Central memory CD4-positive, alpha-beta T cell (primary cell): ENCODE results near the gene CS.
"Not testable (repeated sequence)": the region's sequence is repeated elsewhere in the genome, so short reads cannot be mapped to it uniquely, and the experiment has no call there.

Experiments
- DNase-seq: peaks from one replicate; pipeline ENCODE4 v3.0.0; 2022

Gene CS

GRCh38 chr12:56317675-56318074 lies 17.5 kb upstream of the CS start:
- no peak for DNase-seq

- DNase-seq, result peak; percentile 93
Observed at GRCh38 chr12:56315622-56316473, 15.7 kb upstream of the CS start, which contains the start of gene CNPY2. Gene CNPY2 (minus strand): TSS chr12:56315988. CDS start chr12:56315217, 771 bp downstream.

- no peak for DNase-seq
Observed at GRCh38 chr12:56315249-56315621, 15.1 kb upstream of the CS start.

DNA sequence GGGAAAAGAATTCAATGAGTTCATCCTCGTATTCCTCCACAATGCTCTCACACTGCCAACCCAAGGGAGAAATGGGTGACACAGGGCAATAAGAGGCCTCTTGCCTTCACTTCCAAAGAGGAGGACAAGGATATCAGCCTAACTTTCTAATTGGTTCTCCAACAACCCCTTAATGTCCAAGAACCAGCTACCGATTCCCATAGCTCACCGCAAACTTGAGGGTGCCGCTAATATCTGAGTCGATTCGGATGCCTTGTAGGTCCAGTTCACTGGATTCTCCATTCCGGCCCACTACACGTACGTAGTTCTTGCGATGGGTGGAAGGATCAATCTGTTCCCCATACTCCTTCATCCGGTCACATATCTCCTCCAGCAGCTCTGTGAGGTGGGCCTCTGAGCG lies 10.9 kb upstream of the CS start:
- no peak for DNase-seq

DNA sequence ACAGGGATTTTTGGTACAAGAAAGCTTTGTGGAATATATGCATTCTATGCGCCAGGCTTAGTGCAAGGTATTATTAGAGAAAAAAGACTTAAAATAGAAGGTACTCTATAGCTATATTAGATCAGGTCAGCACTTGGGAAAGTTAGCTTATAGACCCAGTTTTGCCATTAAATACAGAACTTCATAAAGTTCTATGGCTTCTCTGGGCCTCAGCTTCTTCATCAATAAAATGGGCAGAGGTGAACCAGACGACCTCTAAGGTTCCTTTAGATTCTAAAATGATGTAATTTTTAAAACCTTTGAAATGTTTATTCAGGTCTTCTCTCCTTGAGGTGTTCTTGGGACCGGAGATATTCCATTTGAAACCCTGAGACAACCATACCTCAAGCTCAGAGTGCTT lies 8.6 kb upstream of the CS start:
- DNase-seq, result no peak

GRCh38 chr12:56307221-56307965 lies 7.3 kb upstream of the CS start:
- no peak for DNase-seq

GRCh38 chr12:56304872-56305590 lies 4.9 kb upstream of the CS start:
- no peak for DNase-seq

DNA sequence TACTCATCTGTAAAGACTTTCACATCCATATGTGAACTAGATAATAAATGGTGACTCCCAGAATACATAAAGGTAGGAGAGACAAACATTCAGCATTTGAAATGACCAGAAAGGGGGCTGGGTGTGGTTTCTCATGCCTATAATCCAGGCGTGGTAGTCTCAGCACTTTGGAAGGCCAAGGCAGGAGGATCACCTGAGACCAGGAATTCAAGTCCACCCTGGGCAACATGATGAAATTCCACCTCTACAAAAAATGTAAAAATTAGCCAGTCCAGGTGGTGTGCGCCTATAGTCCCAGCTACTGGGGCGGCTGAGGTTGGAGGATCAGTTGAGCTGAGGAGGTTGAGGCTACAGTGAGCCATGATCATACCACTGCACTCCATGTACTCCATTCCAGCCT lies 4.1 kb upstream of the CS start:
- no peak for DNase-seq

DNA sequence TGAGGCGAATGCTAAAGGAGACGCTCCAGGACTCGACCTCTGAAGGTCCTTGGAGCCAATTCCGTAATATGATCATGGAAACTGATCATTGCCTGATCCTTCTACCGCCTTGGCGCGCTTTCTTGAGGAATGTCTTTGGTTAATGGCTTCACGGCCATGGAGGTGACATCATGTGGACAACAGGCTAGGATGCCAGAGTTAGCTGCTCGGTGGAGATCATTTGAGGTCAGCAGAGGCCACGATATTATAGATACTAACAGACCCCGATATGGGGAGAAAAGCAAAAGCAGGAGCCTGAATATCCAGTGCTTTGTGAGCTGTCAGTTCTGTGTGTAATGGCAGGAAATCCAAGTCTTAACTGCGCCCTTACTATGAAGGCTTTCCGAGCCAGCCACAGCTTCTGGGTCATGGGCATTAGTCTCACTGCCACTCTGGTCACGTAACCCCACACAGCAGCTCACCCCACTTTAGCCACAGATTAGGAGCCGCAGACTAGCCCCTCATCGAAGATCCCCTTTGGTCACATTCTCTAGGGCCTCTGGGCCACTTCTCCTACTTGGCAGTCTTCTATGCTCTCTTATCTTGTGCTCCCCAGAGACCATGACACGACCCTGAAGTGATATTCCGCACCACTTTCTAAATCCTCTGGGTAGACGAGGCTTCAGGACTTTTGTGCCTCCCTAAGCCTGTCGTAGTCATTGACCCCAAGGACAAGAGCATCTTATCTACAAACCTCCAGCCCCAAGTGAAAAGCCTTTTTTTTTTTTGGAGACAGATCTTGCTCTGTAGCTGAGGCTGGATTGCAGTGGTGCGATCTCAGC lies 724 bp upstream of the CS start:
- DNase-seq, result no peak

DNA sequence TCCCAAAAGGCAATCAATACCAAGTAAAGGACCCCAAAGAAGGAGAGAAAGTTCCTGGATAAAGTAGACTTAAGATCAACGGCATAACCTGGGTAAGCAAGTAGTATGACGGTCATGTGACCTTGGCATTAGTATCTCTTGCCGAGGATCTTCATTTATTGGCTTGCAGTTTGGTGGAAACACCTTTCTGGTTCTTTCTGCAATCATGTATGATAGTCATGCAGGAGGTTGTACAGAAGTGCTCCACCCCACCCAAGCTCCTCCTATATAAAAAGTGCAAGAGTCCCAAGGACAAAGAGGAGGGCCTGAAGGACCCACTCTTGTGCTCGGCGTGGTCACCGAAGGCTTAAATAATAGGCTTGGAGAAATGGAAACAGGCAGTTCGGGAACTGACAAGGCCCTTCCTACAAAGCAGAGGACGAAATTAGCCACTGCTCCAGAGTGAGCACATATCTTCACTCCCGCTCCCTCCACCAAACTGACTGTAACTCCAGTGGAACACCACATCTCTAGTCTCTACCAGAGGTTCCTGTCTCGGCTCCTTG lies 750 bp downstream of the CS start:
- peak; percentile 34 for DNase-seq

DNA sequence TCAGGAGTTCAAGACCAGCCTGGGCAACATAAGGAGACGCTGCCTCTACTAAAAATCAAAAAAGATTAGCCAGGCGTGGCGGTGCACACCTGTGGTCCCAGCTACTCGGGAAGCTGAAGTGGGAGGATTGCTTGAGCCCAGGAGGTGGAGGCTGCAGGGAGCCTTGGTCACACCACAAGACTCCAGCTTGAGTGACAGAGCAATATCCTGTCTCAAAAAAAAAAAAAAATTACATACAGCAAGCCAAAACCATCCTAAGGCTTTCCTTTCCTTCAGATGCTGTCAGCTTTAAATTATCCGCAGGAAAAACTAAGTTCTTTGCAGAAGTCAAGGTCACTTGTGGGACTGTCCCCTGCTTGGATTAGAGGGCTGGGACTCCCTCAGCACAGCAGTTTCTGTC lies 1.3 kb downstream of the CS start:
- DNase-seq, result no peak

DNA sequence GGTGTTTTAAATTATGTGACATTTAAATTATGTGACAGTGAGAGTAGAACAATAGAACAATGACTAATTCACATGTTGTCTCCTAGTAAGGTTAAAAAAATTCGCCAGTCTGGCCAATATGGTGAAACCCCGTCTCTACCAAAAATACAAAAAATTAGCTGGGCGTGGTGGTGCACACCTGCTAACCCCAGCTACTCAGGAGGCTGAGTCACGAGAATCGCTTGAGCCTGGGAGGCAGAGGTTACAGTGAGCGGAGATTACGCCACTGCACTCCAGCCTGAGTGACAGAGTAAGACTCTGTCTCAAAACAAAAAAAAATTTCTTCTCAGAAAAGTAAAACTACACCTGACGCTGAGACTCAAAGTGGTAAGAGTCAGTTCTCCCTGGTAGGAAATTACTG lies 2.7 kb downstream of the CS start:
- no peak for DNase-seq

GRCh38 chr12:56296295-56296694 lies 3.8 kb downstream of the CS start:
- DNase-seq, result no peak

- DNase-seq, result no peak
Observed at GRCh38 chr12:56293795-56294194, 6.3 kb downstream of the CS start.

- no peak for DNase-seq
Observed at GRCh38 chr12:56288705-56289387, 11.3 kb downstream of the CS start.

- no peak for DNase-seq
Observed at GRCh38 chr12:56286044-56286830, 13.9 kb downstream of the CS start.

DNA sequence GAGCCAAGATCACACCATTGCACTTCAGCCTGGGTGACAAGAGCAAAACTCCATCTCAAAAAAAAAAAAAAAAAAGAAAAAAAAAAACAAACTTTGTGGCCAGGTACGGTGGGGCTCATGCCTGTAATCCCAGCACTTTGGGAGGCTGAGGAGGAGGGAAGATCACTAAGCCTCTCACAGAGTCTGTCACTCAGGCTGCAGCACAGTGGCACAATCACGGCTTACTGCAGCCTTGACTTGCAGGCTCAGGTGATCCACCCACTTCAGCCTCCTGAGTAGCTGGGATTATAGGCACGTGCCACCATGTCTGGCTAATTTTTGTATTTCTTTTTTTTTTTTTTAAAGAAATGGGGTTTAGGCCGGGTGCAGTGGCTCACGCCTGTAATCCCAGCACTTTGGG lies 15.9 kb downstream of the CS start:
- not testable (repeated sequence) for DNase-seq

- DNase-seq, result no peak
Observed at GRCh38 chr12:56282579-56282978, 17.6 kb downstream of the CS start.

GRCh38 chr12:56282030-56282429 lies 18.1 kb downstream of the CS start:
- no peak for DNase-seq

DNA sequence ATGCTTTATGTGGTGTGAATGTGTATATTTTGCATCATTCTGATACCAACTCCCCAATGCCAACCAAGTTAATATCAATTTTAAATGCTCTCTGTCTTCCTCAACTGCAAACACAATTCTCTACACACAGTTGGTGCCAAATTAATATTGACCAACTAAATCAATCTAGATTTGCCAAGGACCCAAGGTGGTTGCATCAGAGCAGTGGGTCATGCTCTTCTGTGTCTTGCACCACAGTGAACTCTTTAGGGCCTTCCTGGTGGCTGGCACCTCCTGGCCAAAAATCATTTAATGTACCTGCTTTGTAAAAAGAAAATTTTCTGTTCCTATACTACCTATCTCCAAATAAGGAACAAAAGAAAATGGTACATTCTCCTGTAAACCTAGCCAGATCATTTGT lies 19.3 kb downstream of the CS start:
- no peak for DNase-seq

- no peak for DNase-seq
Observed at GRCh38 chr12:56278905-56279304, 21.2 kb downstream of the CS start.
